HG03135 (cell line): ENCODE results near the gene CNKSR2.

Source experiments
- ATAC-seq: cut with Tn5 transposase; IDR thresholded peaks from one replicate; pipeline ENCODE4 v1.9.1; 2021; ENCODE audit warnings: mild to moderate bottlenecking, moderate library complexity; ENCODE audit not compliant: unreplicated experiment

CNKSR2 gene

GRCh38 chrX:21662761-21663160 is 288.5 kb downstream of the CNKSR2 start:
- ATAC-seq, result no peak

GRCh38 chrX:21666252-21666651 is 292.0 kb downstream of the CNKSR2 start:
- no peak for ATAC-seq

GRCh38 chrX:21666679-21667078 is 292.5 kb downstream of the CNKSR2 start:
- no peak for ATAC-seq

GRCh38 chrX:21674430-21675186 is 300.4 kb downstream of the CNKSR2 start:
- ATAC-seq, result no peak

GRCh38 chrX:21675931-21676330 is 301.7 kb downstream of the CNKSR2 start:
- ATAC-seq, result no peak

GRCh38 chrX:21678048-21678612 is 303.9 kb downstream of the CNKSR2 start:
- no peak for ATAC-seq

GRCh38 chrX:21683941-21684340 is 309.7 kb downstream of the CNKSR2 start:
- no peak for ATAC-seq

- ATAC-seq, result no peak
These were observed 317.3 kb downstream of the CNKSR2 start for GRCh38 chrX:21691512-21692018.

GRCh38 chrX:21698272-21698671 is 324.1 kb downstream of the CNKSR2 start:
- ATAC-seq, result no peak

GRCh38 chrX:21699136-21699535 is 324.9 kb downstream of the CNKSR2 start:
- no peak for ATAC-seq

- ATAC-seq, result no peak
These were observed 326.1 kb downstream of the CNKSR2 start for GRCh38 chrX:21700275-21700674.

- ATAC-seq, result no peak
These were observed 326.7 kb downstream of the CNKSR2 start for GRCh38 chrX:21700967-21701366.

- ATAC-seq, result no peak
These were observed 328.5 kb downstream of the CNKSR2 start for GRCh38 chrX:21702725-21703124.
